GM03348 (cell line): ENCODE results near the gene LOX.

Source experiments
- DNase-seq: peaks from one replicate; pipeline ENCODE4 v3.0.0; 2012; ENCODE audit warnings: low spot score

Gene LOX

GRCh38 chr5:122053181-122054109 lies 24.6 kb downstream of the LOX start:
- peak; percentile 18 for DNase-seq

- DNase-seq: no peak
Measured at GRCh38 chr5:122051569-122051968, 26.5 kb downstream of the LOX start.

- no peak for DNase-seq
Measured at GRCh38 chr5:122050959-122051358, 27.1 kb downstream of the LOX start.

GRCh38 chr5:122040636-122041302 lies 37.3 kb downstream of the LOX start:
- no peak for DNase-seq

GRCh38 chr5:122036326-122036725 lies 41.7 kb downstream of the LOX start:
- DNase-seq: no peak

- no peak for DNase-seq
Measured at GRCh38 chr5:122035913-122036312, 42.1 kb downstream of the LOX start.

- DNase-seq: no peak
Measured at GRCh38 chr5:122031836-122032235, 46.2 kb downstream of the LOX start.

- DNase-seq: no peak
Measured at GRCh38 chr5:122030251-122030650, 47.8 kb downstream of the LOX start.

GRCh38 chr5:122029818-122030217 lies 48.2 kb downstream of the LOX start:
- no peak for DNase-seq

- DNase-seq: no peak
Measured at GRCh38 chr5:122022966-122023365, 55.1 kb downstream of the LOX start.

- no peak for DNase-seq
Measured at GRCh38 chr5:122019919-122020590, 58.0 kb downstream of the LOX start.

- no peak for DNase-seq
Measured at GRCh38 chr5:122015471-122015870, 62.6 kb downstream of the LOX start.

- peak; percentile 19 for DNase-seq
Measured at GRCh38 chr5:122014236-122014935, 63.7 kb downstream of the LOX start.
